HG03520 (cell line): ENCODE data around the gene LANCL2.
"Not testable (repeated sequence)": the region's sequence is repeated elsewhere in the genome, so short reads cannot be mapped to it uniquely, and the experiment has no call there.

Experiments
- ATAC-seq: cut with Tn5 transposase; IDR thresholded peaks from one replicate; pipeline ENCODE4 v1.9.1; 2021; ENCODE audit warnings: mild to moderate bottlenecking, moderate library complexity; ENCODE audit not compliant: unreplicated experiment

The LANCL2 gene

DNA sequence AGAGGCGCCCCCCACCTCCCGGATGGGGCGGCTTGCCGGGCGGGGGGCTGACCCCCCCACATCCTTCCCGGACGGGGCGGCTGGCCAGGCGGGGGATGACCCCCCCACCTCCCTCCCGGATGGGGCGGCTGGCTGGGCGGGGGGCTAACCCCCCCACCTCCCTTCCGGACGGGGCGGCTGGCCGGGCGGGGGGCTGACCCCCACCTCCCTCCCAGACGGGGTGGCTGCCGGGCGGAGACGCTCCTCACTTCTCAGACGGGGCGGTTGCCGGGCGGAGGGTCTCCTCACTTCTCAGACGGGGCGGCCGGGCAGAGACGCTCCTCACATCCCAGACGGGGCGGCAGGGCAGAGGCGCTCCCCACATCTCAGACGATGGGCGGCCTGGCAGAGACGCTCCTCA lies 37.4 kb downstream of the LANCL2 start:
- not testable (repeated sequence) for ATAC-seq

DNA sequence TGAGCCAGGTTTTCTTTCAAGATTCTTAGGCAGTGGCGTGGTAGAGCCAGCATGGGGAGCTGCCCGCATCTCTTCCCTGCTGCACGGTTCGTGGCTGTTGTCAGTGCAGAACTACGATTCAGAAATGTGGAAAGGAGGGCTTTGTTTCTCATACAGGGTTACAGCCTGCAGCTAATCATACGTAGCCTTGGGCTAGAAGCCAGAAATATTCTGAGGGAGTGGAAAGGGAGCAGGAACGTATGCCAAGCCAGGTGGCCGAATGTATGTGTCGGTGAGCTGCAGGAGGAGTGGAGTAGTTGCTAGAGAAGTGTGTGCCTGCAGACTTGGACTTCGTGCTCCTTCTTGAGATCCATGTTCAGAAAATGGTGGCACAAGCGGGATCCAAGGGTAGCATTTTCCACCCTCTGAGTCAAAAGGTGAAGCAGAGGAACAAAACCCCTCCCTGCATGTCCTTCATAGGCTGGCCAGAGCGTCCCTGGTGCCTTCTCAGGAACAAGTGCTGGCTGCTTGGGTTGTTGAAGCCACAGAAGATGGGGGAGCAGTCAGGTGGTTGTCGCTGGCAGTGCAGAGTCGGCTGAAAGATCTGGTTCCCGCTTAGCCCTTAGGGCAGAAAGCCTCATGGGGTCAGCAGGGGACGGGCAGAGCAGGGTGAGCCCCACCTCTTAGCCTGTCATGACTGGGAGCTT lies 40.9 kb downstream of the LANCL2 start:
- no peak for ATAC-seq

DNA sequence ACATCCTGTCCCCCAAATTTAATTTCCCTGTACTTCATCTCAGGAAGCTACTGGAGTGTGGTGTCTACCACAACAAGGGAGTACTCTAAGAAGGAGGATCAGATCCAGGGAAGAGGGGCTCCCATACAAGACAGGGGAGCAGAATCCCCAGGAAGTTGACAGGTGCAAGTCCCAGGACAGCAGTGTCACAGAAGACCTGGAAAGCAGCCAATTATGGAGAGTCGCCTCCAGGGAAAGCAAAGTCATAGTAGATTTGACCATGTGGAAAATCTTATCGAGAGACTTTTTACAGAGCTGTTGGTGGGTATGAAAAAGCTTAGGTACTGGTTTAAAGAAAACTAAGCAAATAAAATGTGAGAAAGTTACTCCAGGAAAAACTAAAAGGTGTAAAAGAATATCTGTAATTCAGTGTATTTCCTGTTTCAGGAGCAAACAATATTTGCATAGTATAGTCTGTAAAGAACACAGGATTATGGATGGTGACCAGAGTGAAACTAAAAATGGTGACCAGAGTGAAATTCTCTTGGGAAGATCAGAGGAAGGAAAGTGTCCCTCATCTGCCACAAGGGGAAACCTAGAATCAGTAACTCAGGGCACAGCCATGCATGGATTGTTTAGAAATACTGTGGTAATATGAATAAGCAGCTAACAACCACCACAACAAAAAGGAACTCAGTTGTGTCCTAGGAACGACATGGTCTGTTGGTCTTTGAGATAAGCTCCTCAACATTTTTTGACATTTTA lies 44.5 kb downstream of the LANCL2 start:
- no peak for ATAC-seq

DNA sequence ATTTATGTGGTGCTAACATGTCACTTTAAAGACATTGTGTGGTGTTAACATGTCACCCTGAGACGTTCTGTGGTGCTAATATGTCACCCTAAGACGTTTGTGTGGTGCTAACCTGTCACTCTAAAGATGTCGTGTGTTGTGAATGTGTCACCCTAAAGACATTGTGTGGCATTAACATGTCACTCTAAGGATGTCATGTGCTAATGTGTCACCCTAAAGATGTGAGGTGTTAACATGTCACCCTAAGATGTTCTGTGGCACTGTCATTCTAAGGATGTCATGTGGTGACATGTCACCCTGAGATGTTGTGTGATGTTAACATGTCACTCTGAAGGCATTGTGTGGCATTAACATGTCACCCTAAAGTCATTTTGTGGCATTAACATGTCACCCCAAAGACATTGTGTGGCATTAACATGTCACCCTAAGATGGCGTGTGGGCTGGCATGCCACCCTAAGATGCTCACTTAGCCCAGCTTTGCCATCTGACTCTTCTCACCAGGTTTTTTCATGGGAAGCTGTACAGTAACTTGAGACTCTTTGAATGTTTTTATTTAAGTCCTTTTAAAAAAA lies 45.6 kb downstream of the LANCL2 start:
- no peak for ATAC-seq

DNA sequence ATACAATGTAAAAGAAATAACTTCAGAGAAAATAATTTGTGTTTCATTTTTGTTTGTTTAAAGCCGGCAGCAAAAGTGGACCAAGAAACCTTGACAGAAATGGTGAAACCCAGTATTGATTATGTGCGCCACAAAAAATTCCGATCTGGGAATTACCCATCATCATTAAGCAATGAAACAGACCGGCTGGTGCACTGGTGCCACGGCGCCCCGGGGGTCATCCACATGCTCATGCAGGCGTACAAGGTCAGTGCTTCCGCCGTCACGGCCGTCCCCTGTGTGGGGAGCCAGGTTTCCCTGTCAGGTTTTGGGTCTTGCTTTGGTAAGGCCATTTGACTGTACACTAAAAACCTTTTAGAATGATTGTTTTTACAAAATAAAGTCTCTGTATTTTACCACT lies 46.7 kb downstream of the LANCL2 start:
- ATAC-seq, result no peak

DNA sequence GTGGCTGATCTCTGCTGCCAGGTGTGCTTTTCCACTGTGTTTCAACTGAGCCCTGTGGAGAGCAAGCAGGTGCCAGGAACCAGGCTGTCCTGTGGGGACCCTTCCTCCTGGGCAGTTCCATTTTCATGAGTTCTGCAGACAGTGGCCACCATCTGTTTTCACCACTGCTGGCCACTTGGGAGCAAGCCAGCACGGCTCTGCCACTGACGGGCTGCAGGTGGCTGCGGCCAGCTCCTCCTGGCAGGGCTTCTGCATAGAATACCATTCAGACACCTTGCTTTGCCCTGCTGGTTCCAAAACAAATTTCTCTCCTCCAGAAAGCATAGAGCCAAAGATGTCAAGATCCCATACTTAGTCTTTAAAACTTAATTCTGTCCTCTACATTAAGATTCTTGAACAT lies 48.3 kb downstream of the LANCL2 start:
- ATAC-seq, result no peak

DNA sequence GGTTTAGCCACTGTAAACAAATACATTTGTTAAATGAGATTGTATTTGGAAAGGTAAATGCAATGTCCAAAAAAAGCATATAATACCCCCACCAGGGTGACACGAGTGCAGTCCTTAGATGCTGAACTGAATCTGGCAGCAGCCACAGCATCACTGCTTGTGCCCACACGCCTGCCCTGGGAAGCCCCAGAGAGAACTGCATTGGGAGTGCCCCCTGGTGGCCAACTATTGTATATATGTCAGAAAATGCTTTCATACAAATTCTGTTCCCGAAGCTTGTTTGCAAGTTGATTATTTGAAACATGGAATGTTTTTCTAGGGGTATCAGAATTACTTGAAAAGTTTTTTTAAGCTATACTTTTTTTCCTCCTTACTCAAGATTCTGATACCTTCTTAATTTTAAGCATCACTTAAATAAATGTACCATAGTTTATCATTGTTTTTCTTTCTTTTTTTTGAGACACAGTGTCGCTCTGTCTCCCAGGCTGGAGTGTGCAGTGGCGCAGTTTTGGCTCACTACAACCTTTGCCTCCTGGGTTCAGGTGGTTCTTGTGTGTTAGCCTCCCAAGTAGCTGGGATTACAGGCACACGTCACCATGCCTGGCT lies 50.1 kb downstream of the LANCL2 start:
- peak; percentile 97 for ATAC-seq

DNA sequence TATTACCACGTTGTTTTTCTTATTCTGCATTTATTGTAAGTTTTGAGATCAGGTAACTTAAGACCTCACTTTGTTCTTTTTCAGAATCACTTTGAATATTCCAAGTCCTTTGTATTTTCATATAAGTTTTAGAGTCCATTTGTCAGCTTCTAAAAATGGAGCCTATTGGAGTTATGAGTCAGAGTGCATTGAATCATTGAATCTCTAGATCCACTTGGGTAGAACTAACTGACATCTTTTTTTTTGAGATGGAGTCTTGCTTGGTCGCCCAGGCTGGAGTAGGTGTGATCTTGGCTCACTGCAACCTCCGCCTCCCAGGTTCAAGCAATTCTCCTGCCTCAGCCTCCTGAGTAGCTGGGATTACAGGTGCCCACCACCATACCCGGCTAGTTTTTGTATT lies 52.3 kb downstream of the LANCL2 start:
- ATAC-seq, result not testable (repeated sequence)

DNA sequence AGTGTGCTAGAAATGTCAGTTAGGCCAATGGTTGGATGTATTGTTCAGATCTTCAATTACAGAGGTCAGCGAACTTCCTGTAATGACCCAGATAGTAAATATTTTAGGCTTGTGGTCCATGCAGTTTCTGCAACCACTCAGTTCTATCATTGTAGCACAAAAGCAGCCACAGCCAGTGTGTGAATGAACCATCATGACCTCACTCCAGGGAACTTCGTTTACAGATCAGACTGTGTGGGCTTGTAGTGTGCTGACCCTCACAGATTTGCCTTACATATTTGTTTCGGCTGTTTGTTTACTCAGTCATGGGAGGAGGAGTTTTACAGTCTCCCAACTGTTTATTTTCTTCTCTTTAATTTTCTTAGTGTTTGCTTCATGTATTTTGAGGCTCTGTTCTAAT lies 55.4 kb downstream of the LANCL2 start:
- ATAC-seq, result no peak

DNA sequence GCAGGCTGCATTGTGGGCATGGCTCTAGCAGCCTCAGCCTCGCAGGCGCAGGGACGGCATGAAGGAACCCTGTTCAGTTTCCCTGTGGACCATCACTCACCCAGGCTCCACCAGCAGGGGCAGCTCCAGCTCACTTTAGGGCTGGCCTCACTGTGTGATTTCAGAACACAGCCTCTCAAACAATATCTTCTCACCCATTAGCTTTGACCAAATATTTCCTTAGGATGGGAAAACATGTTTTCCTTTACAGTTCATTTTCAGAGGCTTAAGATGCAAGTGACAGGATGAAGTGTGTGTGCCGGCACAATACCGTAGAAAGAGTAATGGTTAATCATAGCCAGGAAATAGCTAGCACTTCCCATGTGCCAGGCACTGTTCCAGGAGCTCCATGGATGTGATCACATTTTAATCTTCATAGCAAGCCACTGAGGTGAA lies 58.2 kb downstream of the LANCL2 start:
- no peak for ATAC-seq

DNA sequence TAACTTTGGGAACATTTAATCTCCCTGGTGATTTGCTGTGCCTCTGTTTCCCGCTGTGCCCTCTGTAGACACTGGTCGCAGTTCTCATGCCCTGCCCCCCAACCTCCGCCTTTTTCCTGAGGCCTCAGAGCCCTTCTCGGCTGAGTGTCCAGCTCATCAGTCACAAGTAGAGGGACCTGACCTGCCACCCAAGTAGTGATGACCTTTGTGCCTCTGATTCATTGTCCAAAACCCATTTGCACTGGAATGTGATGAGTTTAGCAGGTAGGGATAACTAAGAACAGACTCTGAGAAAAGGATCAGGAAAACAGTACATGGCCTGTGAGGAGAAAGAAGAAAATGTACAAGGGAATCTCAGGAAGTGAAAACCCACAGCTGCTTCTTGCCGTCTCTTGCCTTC lies 58.8 kb downstream of the LANCL2 start:
- ATAC-seq, result no peak

DNA sequence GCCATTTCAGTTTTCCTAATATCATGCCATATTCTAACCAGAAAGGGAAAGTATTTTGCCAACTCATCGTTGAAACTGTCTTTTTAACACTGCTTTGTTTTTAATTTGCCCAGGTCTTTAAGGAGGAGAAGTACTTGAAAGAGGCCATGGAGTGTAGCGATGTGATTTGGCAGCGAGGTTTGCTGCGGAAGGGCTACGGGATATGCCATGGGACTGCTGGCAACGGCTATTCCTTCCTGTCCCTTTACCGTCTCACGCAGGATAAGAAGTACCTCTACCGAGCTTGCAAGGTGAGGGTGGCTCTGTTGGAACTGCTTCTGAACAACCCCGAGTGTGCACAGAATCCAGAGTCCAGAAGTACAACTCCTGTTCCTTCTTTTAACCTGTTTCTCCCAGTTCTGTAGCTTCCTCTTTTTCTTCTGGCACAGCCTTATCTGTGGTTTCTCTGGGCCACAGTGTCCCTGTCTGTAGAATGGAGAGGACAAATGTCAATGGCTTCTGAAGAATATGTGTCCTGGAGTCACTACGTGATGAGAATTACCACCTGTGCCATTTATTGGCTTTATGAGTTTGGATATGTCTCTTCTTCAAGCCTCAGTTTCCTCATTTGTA lies 60.1 kb downstream of the LANCL2 start:
- ATAC-seq, result no peak

DNA sequence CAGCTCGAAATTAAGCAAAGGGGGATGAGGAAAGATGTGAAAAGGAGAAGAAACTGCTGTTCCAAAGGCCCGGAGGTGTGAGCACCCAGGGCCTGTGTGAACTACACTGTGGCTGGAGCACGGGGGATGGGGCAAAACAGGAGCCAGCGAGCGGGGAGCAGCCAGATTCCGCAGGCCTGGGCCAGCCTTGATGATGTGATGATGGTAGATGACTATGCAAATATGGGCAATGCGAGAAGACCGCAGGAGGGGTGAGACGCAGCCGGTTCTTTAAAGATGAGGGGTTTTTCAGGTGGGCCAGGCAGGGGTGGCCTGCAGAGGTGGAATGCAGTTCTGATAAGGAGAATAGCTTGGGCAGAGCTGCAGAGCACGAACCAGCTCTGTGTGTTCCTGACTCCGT lies 61.5 kb downstream of the LANCL2 start:
- ATAC-seq, result no peak

DNA sequence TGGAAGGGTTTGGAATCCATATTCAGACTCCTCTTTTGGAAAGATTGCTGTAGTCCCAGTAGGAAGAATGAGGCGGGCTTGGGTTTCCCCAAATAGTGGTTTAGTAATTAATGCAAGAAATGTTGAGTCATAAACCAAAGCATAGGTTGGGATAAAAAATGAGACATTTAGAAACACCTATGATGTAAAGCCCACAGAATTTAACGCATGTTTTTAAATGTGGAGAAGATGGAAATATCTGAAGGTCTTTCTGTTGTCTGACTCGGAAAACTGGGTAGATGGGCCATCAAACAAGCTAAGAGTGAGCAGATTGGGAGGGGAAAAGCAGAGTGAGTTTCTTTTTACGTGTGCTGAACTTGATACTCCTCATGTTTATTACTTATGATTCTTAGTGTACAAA lies 62.2 kb downstream of the LANCL2 start:
- no peak for ATAC-seq

DNA sequence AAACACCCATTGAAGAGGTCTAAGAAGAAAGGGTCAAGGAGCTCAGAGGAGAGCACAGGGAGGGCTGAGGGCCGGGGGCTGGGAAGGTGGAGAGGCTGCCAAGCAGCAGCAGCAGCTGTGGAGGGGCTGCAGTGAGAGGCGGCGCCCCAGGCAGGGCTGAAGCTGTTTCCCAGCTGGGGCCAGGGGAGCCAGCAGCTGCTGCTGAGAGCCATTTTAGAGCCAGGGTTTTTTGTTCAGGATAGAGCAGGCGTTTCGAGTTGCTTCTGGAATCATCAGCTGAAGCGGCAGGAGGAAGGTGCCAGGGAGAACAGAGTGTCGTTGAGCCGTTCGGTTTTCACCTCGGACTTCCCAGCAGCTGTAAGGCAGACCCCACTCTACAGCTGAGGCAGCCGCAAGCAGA lies 62.7 kb downstream of the LANCL2 start:
- ATAC-seq, result no peak

DNA sequence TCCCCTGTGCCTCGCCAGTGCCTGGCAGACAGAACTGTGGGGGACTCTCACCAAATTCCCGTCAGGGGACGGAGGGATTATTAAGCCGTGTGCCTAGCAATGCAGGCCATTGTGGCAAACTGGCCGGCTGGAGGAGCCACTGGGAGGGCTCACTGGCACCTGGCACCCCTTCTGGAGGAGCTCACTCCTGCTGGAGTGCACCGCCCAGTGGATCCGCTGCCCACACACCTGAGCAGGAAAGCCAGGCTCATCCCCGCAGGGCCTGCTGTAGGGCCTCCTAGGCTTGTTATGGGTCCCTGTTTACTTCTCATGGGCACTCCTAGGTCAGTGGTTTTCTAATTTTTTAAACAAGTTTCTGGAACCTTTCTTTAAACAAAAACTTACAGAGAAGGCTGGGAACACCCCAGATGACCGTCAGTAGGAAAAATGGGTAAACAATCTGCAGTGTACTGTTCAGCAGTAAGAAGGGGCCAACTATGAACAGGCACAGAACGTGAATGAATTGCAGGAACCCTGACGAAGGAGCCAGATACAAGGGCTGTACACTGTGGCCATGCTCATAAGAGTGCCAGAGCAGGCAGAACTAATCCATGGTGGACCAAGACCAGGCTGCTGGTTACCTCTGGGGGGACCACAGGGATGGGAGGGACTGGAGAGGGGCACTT lies 64.8 kb downstream of the LANCL2 start:
- ATAC-seq, result no peak

DNA sequence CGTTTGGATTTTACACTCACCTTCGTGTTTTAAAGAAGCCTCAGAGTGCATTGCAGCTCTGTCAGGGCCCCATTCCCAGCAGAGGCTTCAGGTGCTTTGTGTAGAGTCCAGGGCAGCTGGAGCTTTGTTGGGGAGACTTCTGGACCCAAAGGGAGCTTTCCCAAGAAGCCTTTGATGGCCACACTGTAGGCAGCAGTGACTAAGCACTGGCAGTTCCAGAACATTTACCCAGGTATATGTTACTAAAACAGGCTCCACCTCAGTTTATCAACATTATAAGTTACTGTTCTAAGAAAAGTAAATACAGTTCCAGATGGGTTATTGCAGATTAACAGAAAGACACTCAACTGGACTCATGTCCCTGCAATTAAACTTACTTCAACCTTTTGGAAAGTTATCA lies 66.8 kb downstream of the LANCL2 start:
- no peak for ATAC-seq

DNA sequence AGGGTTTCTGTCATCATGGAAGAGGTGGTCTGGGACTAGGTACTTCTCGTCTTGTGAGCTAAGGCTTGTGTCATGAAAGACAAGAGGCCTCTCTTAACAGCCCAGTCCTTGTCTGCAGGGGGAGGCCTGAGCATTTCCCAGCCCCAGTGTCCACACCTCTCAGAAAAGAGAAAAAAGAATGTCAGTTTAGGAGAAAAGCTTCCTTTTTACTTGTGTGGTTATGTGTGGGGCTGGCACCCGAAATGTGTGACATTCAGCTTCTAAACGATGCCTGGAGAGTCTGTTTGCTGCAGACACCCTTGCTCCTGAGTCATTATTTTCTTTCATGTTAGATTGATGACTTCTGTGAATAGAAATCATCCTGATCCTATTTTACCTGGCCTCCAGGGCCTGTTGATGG lies 67.4 kb downstream of the LANCL2 start:
- ATAC-seq, result no peak

DNA sequence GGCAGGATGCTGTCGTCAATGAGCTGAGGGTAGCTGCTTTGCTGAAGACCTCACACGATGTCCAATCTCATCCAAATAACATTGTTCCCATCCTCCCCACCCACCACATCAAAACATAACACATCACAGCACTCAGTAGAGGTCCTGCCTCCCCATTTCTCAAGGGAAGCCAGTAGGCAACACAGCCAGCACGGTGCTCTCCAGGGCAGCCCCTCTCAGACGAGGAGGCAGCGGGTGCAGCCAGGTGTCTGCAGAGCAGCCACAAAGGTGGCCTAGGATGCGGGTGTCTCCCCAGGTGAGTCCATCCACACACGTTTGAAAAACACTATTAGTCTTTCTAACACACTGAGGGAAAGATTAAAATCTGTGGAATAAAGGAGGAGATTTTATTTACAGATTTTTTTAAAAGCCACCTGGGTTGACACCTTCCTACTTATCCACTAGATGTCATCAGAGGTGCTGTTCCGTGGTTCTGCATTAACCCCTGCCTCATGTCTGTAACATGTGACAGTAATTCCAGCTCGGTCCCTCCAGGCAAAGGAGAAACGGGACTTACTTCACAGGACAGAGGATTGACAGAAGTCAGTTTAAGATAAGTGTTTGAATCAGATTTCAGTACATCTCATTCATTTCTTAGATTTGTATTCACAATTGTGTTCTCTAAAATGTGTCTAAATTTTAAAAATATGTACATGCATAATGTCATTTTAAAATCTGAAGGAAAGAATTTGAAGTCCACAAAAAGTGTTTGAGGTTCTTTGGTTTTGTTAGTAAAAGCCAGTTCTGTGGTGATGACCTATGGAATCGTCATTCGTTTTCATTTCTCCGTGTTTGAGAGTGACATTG lies 68.0 kb downstream of the LANCL2 start:
- ATAC-seq, result peak; percentile 64

DNA sequence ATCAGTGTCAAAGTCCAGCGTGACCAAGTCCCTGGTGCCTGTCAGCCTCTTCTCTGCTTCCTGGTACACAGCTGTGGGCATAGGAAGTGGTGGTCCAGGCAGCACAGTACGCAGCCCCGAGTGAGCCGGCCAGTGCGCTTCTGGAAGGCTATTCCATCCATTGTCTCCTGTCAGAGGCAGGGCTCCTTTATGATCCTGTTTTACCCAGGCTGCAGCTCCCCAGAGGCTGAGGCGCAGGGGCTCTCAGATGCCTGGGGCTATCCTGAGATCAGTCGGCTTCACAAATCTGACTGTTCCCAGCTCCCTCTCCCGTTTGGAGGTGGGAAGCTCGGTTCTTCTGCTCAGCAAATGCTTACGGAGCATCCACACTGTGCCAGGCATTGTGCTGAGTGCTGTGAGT lies 70.3 kb downstream of the LANCL2 start:
- ATAC-seq, result no peak
